NCI-H128 (cell line): ENCODE measurements around the gene PPP4R1.
A peak's percentile ranks its signal among the peaks of the same experiment; 100 is the strongest.
"Not testable (repeated sequence)": the region's sequence is repeated elsewhere in the genome, so short reads cannot be mapped to it uniquely, and the experiment has no call there.

Experiments
- DNase-seq: peaks from one replicate; lab custom pipeline; 2025; ENCODE audit not compliant: unreplicated experiment; lab: John Stamatoyannopoulos, UW

Gene PPP4R1

GRCh38 chr18:9631814-9632496 is 17.6 kb upstream of the PPP4R1 start:
- DNase-seq: no peak

DNA sequence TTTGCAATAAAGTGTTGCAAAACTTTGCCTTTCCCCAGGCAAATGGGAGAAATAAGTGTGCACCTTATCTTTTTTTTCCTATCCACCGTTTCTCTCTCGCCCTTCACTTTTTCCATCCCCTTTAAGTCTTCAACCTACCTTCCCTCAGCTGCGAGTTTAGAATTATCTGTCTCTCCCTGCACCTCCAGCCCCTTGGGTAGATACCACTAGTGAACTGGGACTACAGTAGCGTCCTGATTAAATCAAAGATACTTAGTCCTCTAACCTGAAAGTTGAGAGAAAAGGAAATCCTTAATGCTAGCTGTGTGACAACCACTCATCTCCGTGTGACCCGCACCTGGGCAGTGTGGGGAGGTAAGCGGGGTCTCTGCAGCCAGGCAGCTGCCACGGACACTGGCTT is 16.1 kb upstream of the PPP4R1 start:
- DNase-seq: no peak

GRCh38 chr18:9629709-9630108 is 15.3 kb upstream of the PPP4R1 start:
- DNase-seq: no peak

DNA sequence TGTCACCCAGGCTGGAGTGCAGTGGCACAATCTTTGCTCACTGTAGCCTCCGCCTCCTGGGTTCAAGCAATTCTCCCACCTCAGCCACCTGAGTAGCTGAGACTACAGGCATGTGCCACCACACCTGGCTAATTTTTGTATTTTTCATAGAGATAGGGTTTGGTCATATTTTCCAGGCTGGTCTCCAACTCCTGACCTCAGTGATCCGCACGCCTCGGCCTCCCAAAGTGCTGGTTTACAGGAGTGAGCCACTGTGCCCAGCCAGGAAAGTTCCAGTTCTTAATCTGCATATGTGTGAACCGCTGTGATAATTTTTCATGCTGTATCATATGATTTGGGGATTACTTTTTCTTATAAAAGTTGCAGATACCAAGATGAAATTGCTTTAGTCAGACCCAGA is 14.6 kb upstream of the PPP4R1 start:
- no peak for DNase-seq

DNA sequence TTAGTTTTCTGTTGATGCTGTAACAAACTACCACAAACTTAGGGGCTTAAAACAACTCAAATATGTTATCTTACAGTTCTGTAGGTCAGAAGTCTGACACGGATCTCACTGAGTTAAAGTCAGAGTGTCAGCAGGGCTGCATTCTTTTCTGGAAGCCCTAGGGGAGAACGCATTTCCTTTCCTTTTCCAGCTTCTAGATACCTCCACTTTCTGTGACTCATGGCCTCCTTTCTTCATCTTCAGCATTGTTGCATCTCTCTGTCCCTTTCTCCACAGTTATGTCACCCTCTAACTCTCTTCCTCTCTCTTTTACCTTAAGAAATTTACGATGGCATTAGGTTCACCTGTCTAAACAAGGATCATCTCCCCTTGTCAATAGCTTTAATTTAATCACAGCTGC is 13.3 kb upstream of the PPP4R1 start:
- DNase-seq: no peak

GRCh38 chr18:9619990-9620389 is 5.6 kb upstream of the PPP4R1 start:
- no peak for DNase-seq

DNA sequence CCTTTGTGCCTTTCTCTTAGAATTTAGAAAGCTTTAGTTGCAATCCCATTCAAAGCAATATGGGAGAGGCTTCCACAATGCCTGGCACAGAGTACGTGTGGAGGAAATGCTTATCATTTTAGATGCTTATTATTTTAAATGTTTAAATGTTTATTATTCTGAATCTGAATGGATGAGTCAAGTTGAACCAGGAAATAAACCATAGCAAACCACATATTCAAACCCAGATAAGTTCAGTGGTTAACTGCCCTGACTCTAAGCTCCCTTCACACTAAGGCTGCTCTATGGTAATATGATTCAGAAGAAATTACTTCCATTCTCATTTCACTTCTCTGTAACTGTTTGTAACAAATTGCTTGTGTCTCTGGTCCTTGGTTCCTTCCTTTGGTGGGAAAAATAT is 5.2 kb upstream of the PPP4R1 start:
- DNase-seq: no peak

- DNase-seq: no peak
These were observed 4.7 kb upstream of the PPP4R1 start for GRCh38 chr18:9619056-9619455.

DNA sequence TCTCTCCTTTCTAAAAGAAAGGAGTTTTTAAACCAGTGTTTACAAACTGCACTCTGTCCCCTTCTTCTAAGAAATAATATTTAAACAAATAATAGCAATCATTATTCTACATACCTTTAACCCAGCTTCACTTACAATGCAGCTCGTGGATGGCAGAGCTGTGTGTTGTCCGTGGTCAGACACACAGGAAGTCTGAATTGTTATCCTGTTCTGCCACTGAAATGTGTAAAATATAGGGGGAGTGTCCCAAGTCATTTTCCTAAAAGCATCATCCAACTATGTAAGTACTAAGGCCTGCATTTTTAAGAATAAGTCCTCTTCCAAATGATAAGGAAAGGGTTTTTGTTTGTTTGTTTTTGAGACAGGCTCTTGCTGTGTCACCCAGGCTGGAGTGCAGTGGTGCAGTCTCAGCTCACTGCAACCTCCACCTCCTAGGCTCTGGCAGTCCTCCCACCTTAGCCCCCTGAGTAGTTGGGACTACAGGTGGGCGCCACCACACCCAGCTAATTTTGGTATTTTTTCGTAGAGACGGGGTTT is 2.7 kb upstream of the PPP4R1 start:
- DNase-seq: no peak

DNA sequence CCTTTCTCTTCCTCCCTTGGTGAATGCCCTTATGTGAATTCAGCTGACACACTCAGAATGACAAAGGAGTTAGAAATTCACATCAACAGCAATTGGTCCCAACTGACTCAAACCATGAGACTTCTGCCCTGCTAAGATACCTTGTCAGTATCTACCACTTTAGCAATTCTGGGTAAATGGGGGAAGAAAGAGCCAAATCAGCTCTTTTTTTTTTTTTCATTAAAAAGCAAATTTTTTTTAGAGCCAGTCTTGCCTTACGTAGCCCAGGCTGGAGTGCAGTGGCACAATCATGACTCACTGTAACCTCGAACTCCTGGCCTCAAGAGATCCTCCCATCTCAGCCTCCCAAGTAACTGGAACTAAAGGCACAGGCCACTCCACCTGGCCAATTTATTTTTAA is 1.7 kb upstream of the PPP4R1 start:
- DNase-seq: no peak

- DNase-seq: no peak
These were observed 980 bp upstream of the PPP4R1 start for GRCh38 chr18:9615280-9615797.

DNA sequence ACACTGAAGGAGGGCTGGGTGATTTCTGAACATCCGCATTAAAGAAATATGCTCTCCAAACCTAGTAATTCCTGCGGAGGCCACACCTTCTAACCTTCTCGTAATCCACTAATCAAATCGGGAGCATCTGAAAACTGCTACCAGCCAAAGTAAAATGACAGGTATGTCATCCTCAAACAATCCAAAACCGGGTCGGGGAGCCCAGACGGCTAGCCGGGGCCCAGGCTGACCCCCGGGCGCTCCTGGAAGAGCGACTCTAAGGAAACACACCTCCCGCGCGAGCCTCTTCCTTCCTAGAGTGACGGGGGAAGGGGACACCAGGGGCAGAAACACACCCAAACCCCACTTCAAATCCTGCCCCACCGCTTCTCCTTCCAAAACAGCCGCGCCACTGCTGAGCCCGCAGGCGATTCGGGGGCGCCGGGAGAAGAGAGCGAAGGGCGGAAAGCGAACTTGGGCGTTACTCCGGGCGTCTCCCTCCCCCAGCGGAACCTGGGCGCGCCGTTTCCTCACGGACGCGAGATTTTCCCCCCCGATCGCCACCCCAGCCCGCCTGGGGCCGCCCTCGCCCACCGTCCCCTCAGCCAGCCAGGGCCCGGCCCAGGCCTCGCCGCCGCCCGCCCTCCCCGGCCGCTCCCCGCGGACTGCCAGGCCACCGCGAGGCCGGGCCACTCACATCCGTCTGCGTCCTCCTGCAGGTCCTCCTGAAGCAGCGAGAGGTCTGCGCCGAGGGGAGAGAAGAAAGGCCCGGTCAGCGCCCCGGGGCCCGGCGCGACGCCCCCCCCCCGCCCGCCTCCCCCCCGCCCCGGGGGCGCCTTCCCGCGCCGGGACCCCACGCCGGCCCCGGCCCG is 584 bp downstream of the PPP4R1 start:
- no peak for DNase-seq

DNA sequence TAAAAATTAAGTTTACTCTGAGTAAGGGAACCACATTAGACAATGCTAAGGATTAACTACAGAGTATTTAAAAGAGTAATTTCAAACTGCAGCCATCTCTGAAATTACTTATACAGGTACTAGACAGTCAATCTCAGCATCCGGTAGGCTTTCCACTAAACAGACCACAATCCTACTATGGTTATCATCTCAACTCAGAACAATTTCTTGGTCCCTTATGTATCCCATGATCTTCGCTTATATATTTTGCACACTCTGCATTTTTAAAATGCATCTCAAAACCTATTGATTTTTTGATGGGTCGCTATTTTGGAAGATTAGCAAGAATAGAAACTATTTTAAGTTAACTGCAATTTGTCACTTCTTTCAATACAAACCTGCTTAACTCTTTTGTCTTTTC is 1.4 kb downstream of the PPP4R1 start:
- DNase-seq: no peak

GRCh38 chr18:9612215-9612830 is 2.0 kb downstream of the PPP4R1 start:
- peak; percentile 22 for DNase-seq

DNA sequence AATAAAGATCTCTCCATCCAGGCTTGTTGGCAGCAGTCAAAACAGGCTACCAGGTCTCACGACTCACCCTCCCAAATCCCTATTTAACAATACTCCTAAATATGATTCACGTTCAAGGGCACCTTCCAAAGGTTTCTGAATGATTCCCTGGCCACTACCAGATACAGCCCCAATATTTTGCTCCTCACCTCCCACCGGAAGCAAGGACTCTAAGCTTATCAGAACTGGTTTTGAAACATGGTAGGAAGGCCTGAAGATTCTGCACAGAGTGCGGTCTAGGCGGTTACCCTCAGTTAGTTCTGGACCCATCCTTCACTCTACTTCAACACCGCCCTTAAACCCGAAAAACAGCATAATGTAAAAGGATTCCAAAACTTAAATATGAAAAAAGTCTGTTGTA is 5.2 kb downstream of the PPP4R1 start:
- DNase-seq: no peak

DNA sequence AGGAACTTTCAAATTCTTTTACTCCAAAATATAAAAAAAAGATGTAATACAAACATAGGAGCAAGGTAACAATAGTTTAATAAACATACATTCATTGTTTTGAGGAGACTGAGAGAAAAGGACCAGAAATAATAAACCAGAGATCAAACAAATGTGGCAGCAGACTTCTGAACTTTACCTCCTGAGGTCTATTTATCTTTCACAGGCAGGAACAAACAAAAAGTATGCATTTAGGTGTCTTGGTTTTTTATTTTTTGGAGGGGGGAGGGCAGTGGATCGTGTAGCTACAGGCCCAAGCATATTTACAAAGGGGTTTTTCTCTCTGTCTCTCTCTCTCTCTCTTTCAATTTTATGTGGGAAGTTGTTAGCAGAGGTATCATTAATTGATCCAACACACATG is 5.6 kb downstream of the PPP4R1 start:
- DNase-seq: no peak

DNA sequence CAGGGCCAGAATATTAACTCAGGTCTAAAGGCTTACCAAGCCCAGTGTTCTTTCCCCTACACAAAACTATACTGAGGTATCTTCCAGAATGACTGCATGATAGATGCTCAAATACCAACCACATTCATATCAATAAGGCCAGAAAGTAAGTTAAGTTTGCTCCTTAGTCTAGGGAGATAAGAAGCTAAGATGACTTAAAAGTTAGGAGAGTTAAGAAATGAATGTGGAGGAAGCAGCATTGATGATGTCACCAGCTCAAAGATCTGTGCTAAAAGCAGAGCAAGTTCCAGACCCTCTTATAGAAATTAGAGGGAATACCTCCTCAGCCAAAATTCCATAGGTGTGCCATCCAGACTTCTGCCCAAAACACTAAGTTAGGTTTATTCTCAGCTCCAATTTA is 6.1 kb downstream of the PPP4R1 start:
- DNase-seq: no peak

GRCh38 chr18:9607111-9607510 is 7.2 kb downstream of the PPP4R1 start:
- DNase-seq: not testable (repeated sequence)

DNA sequence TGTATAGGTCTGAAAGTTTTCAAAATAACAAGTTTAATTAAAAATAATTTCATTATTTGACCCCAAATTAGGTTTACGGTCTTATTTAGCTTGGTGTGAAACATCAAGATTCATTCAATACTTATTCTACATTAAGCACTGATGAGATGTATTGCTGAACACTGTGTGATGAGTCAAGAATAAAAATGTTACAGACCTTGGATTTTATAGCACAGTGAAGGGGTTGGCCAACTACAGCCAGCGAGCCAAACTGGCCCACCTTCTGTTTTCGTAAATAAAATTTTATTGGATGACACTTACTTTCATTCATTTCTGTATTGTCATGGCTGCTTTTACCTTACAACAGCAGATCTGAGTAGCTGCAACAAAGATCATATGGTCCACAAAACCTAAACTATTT is 8.3 kb downstream of the PPP4R1 start:
- DNase-seq: no peak

- no peak for DNase-seq
These were observed 10.0 kb downstream of the PPP4R1 start for GRCh38 chr18:9604348-9604747.

DNA sequence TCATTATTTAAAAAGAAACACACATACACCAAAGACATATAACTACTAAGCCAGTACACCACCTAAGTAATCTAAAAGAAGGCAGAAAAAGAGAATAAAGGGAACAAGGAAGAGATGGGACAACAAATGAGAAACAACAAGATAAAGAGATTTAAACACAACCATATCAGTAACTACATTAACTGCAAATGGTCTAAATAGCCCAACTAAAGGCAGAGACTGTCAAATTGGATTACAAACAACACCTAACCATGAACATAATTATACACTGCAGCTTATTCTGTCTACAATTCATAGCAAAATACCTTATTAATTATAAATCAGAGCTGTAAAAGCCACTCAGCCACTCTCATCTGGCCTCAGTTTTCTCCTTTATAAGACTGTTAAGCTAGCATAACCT is 15.0 kb downstream of the PPP4R1 start:
- no peak for DNase-seq

DNA sequence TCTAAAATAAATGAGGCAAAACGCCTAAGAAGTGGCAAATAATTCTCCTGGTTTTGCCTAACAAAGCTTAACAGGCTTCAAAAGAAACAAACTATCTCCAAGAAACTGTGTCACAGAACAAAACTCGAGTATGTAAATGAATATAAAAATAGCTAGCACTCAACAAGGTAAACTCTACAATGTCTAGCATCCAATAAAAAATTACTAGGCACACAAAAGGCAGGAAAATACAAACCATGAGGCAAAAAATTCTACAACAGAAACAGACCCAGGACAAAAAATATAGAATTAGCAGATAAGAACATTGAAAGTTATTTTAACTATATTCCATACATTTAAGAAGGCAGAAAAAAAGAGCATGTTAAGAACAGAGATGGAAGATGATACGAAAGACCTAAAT is 16.8 kb downstream of the PPP4R1 start:
- DNase-seq: no peak
